GM11168 (cell line): ENCODE measurements around the gene TAS2R46.
"Not testable (repeated sequence)": the region's sequence is repeated elsewhere in the genome, so short reads cannot be mapped to it uniquely, and the experiment has no call there.

ENCODE experiments used
- in situ Hi-C: fragments of 300-500 bp; cut with MboI; formaldehyde crosslinking; loops from one replicate; pipeline ENCODE4 v1.12.0; 2022; ENCODE audit warnings: low sequenced_read_pairs; ENCODE audit not compliant: unreplicated experiment

Gene TAS2R46

DNA sequence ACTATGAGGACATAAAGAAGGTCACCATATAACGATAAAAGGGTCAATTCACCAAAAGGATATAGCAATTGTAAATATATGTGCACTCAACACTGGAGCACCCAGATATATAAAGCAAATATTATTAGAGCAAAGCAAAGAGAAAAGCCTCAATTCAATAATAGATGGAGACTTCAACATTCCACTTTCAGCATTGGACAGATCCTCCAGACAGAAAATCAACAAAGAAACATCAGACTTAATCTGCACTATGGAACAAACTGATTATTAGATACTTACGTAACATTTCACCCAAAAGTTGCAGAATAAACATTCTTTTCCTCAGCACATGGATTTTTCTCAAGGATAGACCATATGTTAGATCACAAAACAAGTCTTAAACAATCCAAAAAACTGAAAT, 20.7 kb downstream of the TAS2R46 start:
- in situ Hi-C loops = not testable (repeated sequence)

DNA sequence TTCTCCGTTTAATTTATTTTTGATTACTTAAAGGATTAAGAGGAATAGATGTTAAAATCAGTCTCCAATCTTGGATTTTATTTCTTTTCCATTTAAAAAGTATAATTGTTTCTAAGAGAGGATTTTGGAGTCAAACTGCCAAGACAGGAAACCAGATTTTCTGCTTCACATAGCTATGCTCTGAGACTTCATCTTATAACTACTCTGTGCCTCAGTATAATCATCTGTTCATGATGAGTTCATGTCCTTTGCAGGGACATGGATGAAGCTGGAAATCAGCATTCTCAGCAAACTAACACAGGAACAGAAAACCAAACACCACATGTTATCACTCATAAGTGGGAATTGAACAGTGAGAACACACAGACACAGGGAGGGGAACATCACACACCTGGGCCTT, 21.9 kb downstream of the TAS2R46 start:
- in situ Hi-C loops = no loop called here

DNA sequence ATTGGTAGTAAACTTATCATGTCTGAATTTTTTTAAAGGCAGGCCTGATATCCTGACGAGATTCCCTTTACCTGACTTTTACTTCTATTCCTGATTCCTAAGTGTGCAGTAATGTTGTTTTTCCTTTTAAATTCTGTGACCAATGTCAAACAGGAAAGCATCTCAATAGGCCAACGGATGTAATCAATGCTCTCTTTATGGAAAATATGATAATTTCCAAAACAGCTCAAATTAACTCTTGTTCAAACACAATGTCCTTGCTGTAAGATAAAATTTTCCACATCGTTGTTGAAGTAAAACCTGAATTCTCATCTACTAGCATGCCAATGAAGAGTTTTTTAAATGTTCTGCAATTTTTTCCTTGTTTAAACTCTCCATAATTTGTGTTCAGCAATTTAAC, 22.9 kb downstream of the TAS2R46 start:
- in situ Hi-C loops = no loop called here

DNA sequence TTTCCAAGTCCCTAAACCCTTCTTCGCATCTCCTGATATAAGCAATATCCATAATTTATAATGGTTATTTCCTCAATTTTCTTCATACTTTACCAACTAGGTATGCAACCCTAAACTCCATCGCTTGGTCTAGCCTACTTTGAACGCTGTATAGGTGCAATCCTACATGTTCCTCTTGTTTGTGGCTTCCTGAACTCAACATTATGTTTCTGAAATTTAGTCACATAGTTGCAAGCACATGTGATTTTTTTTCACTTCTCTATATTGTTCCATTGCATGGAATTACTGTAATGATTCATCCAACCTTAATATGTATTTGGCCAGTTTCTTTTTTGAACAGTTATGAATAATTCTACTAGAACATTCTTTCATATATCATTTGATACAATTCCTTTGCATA, 28.1 kb downstream of the TAS2R46 start:
- in situ Hi-C loops = not testable (repeated sequence)

DNA sequence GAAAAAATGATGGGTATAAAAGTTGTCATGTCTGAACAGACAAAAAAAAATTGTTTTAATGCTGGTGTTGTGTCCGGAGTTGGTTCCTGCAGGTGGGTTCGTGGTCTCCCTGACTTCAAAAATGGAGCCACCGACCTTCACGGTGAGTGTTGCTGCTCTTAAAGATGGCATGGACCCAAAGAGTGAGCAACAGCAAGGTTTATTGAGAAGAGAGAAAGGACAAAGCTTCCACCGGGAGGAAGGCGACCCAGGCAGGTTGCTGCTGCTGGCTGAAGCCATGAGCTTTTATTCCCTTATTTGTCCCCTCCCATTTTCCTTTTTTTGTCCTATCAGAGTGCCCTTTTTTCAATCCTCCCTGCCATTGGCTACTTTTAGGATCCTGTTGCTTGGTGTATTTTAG, 30.8 kb downstream of the TAS2R46 start, which contains the start of gene TAS2R31:
TSS of gene TAS2R31 (minus strand) at position 101 of the 400 bp plus-strand sequence. CDS start at position 29, 72 bp downstream.
- in situ Hi-C loops = no loop called here

DNA sequence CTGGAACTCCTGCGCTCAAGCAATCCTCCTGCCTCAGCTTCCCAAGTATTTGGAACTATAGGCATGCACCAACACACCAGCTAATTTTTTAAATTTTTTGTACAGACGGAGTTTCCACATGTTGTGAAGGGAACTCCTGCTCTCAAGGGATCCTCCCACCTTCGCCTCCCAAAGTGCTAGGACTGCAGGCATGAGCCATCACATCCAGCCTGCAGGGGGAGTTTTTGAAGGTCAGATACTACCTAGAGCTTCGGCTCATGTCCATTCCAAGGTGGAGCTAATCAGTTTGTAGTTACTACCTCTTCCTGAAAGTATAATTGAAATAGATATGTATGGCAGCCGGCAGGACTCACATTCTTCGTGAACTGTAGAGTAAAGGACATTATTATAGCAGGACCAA, 36.0 kb downstream of the TAS2R46 start:
- in situ Hi-C loops = no loop called here

DNA sequence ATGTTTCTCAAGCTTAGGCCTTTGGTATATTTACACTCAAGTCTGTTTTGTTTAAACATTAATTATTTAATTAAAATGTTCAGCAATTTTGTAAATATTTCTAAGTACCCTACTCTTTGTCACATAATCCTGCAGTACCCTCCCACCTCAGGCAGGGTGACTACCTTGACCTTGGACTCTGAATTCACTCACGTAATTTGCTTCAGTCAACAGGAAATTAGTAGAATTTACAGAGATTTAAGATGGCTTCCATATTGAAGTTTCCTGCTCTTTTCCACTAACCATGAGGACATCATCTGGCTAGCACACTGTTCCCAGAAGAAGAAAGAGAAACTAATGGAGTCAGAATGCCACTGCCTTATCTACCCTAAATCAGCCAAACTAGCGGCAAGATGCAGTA, 38.7 kb downstream of the TAS2R46 start:
- in situ Hi-C loops = no loop called here

DNA sequence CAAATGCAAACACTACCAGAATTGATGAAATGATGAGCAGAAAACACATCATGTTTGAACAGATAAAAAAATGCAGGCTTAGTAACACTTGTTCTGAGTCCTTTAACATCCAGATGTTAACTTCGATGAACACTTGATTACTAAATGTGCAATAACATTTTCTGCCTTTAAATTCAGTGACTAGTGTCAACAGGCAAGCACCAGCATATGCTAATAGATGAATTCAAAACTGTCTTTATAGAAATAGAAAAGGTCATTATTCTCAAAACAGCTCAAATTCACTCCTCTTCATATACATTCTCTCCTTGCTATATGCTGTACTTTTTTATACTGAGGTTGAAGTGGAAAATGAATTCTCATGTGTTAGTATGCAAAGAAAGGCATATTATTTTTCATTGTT, 39.6 kb downstream of the TAS2R46 start, which contains the start of gene TAS2R19:
TSS of gene TAS2R19 (minus strand) at position 101 of the 400 bp plus-strand sequence. CDS start at position 52, 49 bp downstream.
- in situ Hi-C loops = no loop called here

DNA sequence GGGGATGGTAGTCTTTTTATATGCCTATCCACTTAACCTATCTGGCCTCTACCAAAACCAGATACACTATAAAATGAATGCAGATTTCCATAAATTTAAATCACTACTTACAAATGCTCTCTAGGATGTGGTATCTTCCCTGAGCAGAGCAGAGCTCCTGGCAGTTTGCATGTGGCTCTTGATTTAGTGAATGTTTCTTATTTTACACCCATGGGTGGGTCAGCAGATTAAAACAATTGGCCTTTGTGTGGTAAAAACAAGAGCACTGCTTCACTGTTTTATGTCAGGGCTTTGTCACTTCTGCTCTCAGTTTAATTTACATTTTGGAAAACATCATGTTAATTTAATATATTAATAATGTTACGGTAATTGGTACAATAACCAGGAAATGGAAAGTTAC, 45.2 kb downstream of the TAS2R46 start:
- in situ Hi-C loops = loop anchor here (5.0 kb wide), 1 partner anchor 55 kb away; no protein-coding TSS in a partner anchor

DNA sequence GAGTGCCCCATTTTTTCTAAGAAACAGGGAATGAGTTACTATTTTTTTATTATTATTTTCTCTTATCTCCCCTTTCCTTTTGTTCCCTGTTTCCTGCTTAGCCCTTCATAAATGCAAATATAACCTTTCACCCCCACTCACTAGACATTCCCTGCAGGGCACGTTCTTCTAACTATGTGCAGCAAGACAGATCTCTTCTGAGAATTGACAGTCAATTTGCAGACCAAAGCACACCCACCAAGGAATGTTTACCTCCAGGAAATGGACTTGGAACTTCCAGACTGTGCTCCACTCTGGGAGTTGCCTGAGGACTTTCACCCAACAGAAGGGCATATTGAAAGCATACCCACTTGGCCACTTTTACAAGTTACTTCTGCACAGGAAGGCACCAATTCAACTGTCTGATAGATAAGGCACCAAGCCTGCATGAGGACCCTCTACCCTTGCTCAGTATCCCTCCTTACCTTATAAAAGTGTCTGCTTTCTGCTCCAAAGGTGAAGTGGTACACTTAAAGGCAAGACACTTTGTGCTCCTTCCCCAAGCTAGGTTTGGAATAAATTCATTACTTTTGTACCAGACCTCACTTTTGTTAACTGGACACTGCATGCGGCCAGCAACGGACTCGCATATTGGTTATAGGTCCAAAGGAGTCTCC, 46.2 kb downstream of the TAS2R46 start:
- in situ Hi-C loops = loop anchor here (5.0 kb wide), 1 partner anchor 56 kb away; no protein-coding TSS in a partner anchor

DNA sequence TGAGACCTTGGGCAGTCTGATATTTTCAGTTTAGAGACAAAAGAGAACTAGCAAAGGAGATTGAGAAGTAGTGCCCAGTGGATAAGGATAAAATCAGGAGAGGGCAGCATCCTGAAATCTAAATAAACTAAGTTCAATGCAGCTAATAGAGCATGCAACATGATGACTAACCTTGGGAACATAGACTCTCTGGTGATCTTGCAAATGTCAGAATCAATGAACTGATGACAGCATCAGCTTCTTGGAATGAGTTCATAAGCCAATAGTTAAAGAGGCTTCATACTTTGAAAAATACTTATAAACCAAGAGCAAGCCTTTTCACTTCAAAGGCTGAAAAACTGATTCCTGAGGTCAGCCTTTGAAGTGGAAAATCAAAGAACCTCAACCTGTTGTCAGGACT, 47.9 kb downstream of the TAS2R46 start:
- in situ Hi-C loops = no loop called here
